CD14-positive monocyte (primary cell): ENCODE measurements around the gene IL1RAPL1. TPM values are rescaled to one million over a fixed set of nuclear protein-coding genes. Genes with fewer than 3 reads are reported as not detected.

Source experiments
- DNase-seq, 3 donors: peaks; one replicate each; pipeline ENCODE4 v3.0.0-alpha.2; 2011 to 2022
- H2AFZ ChIP-seq: 2 replicates; pipeline ENCODE4 v1.6.0; 2012; ENCODE audit warnings: mild to moderate bottlenecking, low read depth, low read length, inconsistent platforms; ENCODE audit not compliant: insufficient read depth, poor library complexity, severe bottlenecking
- H3K27ac ChIP-seq, 2 donors: 1 replicate in 1 of 2; 2 replicates in 1 of 2; pipeline ENCODE4 v1.5.1; 2012 to 2013; ENCODE audit warnings: low read length in 2 of 2, control low read depth in 1 of 2, inconsistent platforms in 1 of 2, low read depth in 1 of 2, mild to moderate bottlenecking in 1 of 2
- H3K27me3 ChIP-seq, 2 donors: one replicate each; pipeline versions ENCODE4 v1.6.0 to v1.6.1; 2011 to 2013; ENCODE audit warnings: low read length in 2 of 2; ENCODE audit not compliant: control insufficient read depth in 2 of 2, insufficient read depth in 2 of 2
- H3K36me3 ChIP-seq, 2 donors: replicated peaks in 1 of 2; 1 replicate in 1 of 2; 2 replicates in 1 of 2; pipeline versions ENCODE4 v1.5.1 to v1.6.1; 2012 to 2013; ENCODE audit warnings: low read length in 2 of 2, control low read depth in 1 of 2, inconsistent platforms in 1 of 2, mild to moderate bottlenecking in 1 of 2; ENCODE audit not compliant: insufficient read depth in 2 of 2, control insufficient read depth in 1 of 2
- H3K4me1 ChIP-seq, 2 donors: 1 replicate in 1 of 2; 2 replicates in 1 of 2; pipeline versions ENCODE4 v1.5.1 to v1.6.1; 2012 to 2013; ENCODE audit warnings: low read length in 2 of 2, control low read depth in 1 of 2, inconsistent platforms in 1 of 2, mild to moderate bottlenecking in 1 of 2, moderate library complexity in 1 of 2; ENCODE audit not compliant: insufficient read depth in 2 of 2, control insufficient read depth in 1 of 2
- H3K4me2 ChIP-seq: replicated peaks from 2 replicates; pipeline ENCODE3; 2012; ENCODE audit warnings: low read length, moderate library complexity, mild to moderate bottlenecking; ENCODE audit not compliant: poor library complexity, severe bottlenecking; ENCODE audit errors: extremely low read depth
- H3K4me3 ChIP-seq, 3 experiments: fragments of 200-600 bp in 1 of 3; sonication (generic) in 1 of 3; replicated peaks in 1 of 3; 1 replicate in 2 of 3; 2 replicates in 1 of 3; pipeline ENCODE4 v1.5.1; 2011 to 2013; ENCODE audit warnings: low read length in 3 of 3, mild to moderate bottlenecking in 3 of 3, control low read depth in 2 of 3, low read depth in 2 of 3, inconsistent platforms in 1 of 3, moderate library complexity in 1 of 3
- H3K79me2 ChIP-seq: 2 replicates; pipeline ENCODE4 v1.6.0; 2012; ENCODE audit warnings: mild to moderate bottlenecking, control low read depth, inconsistent platforms, low read length, moderate library complexity; ENCODE audit not compliant: insufficient read depth
- H3K9ac ChIP-seq: 2 replicates; pipeline ENCODE4 v1.6.0; 2017; ENCODE audit warnings: low read length, mild to moderate bottlenecking; ENCODE audit not compliant: insufficient read depth, poor library complexity, severe bottlenecking
- H3K9me3 ChIP-seq, 2 donors: replicated peaks in 1 of 2; 1 replicate in 1 of 2; 2 replicates in 1 of 2; pipeline versions ENCODE4 v1.5.1 to v1.6.1; 2012 to 2013; ENCODE audit warnings: low read length in 2 of 2, control low read depth in 1 of 2; ENCODE audit not compliant: control insufficient read depth in 1 of 2, insufficient read depth in 1 of 2
- H4K20me1 ChIP-seq: 2 replicates; pipeline ENCODE4 v1.6.0; 2012; ENCODE audit warnings: mild to moderate bottlenecking, low read length, control low read depth, moderate library complexity; ENCODE audit not compliant: insufficient read depth
- H3K27ac Mint-ChIP-seq, 7 donors: one replicate each; pipeline ENCODE4 v1.8.0; 2020; ENCODE audit warnings: mild to moderate bottlenecking in 7 of 7, mixed read lengths in 7 of 7, moderate library complexity in 6 of 7, inconsistent platforms in 2 of 7
- H3K27me3 Mint-ChIP-seq, 3 donors: one replicate each; pipeline ENCODE4 v1.8.0; 2021 to 2022; ENCODE audit warnings: low read depth in 3 of 3, mild to moderate bottlenecking in 3 of 3, mixed read lengths in 3 of 3, moderate library complexity in 3 of 3, inconsistent platforms in 1 of 3
- H3K36me3 Mint-ChIP-seq, 2 donors: one replicate each; pipeline ENCODE4 v1.8.0; 2020; ENCODE audit warnings: mixed read lengths in 2 of 2, inconsistent platforms in 1 of 2, mild to moderate bottlenecking in 1 of 2
- H3K4me1 Mint-ChIP-seq: one replicate; pipeline ENCODE4 v1.8.0; 2020; ENCODE audit warnings: mild to moderate bottlenecking, mixed read lengths
- H3K4me3 Mint-ChIP-seq, 2 donors: one replicate each; pipeline ENCODE4 v1.8.0; 2020; ENCODE audit warnings: mild to moderate bottlenecking in 2 of 2, mixed read lengths in 2 of 2, moderate library complexity in 1 of 2
- H3K9me3 Mint-ChIP-seq, 7 donors: one replicate each; pipeline ENCODE4 v1.8.0; 2020 to 2022; ENCODE audit warnings: mixed read lengths in 7 of 7, mild to moderate bottlenecking in 6 of 7, moderate library complexity in 6 of 7, inconsistent platforms in 2 of 7
- WGBS: methylation state at CpG from one replicate; pipeline ENCODE4 v1.1.5; 2013; ENCODE audit warnings: missing lambda C conversion rate; ENCODE audit not compliant: insufficient coverage; 5-methylcytosine and 5-hydroxymethylcytosine counted together
- intact Hi-C, 2 donors: fragments of 100-400 bp; cut with micrococcal nuclease; formaldehyde crosslinking; loops; one replicate each; pipeline versions ENCODE4 v1.15.0 to v1.15.1; 2023
- polyA plus RNA-seq, 3 donors: library from polyadenylated mRNA; depleted of rRNA in 1 of 3; unstranded in 2 of 3; stranded (reverse) in 1 of 3; fragments of 300-500 nt in 2 of 3; fragments of >200 nt in 1 of 3; fragmentation: Illumina TruSeq in 2 of 3; gene quantifications; 1 replicate in 2 of 3; 2 replicates in 1 of 3; pipeline ENCODE4 v1.2.3, GENCODE V29; 2012 to 2021
- TF ChIP-seq, protein P1 (sequence below): fragments of 200-600 bp; IDR thresholded peaks from one replicate; pipeline ENCODE4 v1.8.0; 2022; ENCODE audit warnings: antibody characterized with exemption, mild to moderate bottlenecking

Gene IL1RAPL1
- polyA plus RNA-seq, 3 donors = not detected

GRCh38 chrX:29432534-29432933 lies 845.3 kb downstream of the IL1RAPL1 start:
- Mint-ChIP-seq H3K27me3 (peaks cover 0 to 1% (median 0%) of the 10 kb centered on the region in 3 donors), H3K4me1 (no peaks in the 10 kb centered on the region), H3K36me3 (no peaks in the 10 kb centered on the region), H3K9me3 (peaks cover 0 to 4% (median 0%) of the 10 kb centered on the region in 7 donors), H3K27ac (no peak overlapping the region), H3K4me3 (no peak overlapping the region)
- intact Hi-C loops = no loop called here
- Histone ChIP-seq H4K20me1 (no peaks in the 10 kb centered on the region), H3K27ac (no peak overlapping the region), H3K4me2 (no peak overlapping the region), H3K9me3 (no peaks in the 10 kb centered on the region), H3K4me3 (no peak overlapping the region), H3K79me2 (no peaks in the 10 kb centered on the region), H3K9ac (no peak overlapping the region), H3K27me3 (no peaks in the 10 kb centered on the region), H3K36me3 (no peaks in the 10 kb centered on the region), H2AFZ (no peak overlapping the region), H3K4me1 (no peaks in the 10 kb centered on the region)
- DNase-seq = no peak
- TF ChIP-seq, protein P1, sequence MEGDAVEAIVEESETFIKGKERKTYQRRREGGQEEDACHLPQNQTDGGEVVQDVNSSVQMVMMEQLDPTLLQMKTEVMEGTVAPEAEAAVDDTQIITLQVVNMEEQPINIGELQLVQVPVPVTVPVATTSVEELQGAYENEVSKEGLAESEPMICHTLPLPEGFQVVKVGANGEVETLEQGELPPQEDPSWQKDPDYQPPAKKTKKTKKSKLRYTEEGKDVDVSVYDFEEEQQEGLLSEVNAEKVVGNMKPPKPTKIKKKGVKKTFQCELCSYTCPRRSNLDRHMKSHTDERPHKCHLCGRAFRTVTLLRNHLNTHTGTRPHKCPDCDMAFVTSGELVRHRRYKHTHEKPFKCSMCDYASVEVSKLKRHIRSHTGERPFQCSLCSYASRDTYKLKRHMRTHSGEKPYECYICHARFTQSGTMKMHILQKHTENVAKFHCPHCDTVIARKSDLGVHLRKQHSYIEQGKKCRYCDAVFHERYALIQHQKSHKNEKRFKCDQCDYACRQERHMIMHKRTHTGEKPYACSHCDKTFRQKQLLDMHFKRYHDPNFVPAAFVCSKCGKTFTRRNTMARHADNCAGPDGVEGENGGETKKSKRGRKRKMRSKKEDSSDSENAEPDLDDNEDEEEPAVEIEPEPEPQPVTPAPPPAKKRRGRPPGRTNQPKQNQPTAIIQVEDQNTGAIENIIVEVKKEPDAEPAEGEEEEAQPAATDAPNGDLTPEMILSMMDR = no peak

DNA sequence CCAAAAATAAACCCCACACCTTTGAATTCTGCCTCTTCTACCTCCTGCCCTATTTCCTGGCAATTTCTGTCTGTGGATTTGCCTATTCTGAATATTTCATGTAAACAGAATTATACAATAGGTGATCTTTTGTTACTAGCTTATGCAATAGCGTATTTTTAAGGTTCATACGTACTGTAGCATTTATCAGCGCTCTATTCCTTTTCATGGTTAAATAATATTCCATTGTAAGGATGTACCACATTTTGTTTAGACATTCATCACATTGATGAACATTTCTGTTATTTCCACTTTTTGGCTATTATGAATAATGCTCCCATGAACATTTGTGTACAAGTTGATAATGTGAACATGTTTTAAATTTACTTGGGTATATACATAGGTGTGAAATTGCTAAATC lies 847.7 kb downstream of the IL1RAPL1 start:
- H2AFZ ChIP-seq = no peak overlapping the region
- WGBS = no CpG with 5 or more reads among the region's 3 CpGs
- no peak for DNase-seq
- no peaks in the 10 kb centered on the region for H3K4me1 ChIP-seq
- H3K27ac ChIP-seq = no peak overlapping the region
- H3K27me3 ChIP-seq = no peaks in the 10 kb centered on the region
- H3K4me3 Mint-ChIP-seq = no peak overlapping the region
- no peaks in the 10 kb centered on the region for H3K36me3 Mint-ChIP-seq
- H3K9ac ChIP-seq = no peak overlapping the region
- H3K4me2 ChIP-seq = no peak overlapping the region
- H3K9me3 ChIP-seq = no peaks in the 10 kb centered on the region
- H3K79me2 ChIP-seq = no peaks in the 10 kb centered on the region
- no peak overlapping the region for H3K4me3 ChIP-seq
- no peak overlapping the region for H3K27ac Mint-ChIP-seq
- H4K20me1 ChIP-seq = no peaks in the 10 kb centered on the region
- H3K27me3 Mint-ChIP-seq = no peaks in the 10 kb centered on the region
- TF ChIP-seq, protein P1 = no peak
- H3K36me3 ChIP-seq = no peaks in the 10 kb centered on the region
- intact Hi-C loops = no loop called here
- H3K9me3 Mint-ChIP-seq = peaks cover 0 to 3% (median 0%) of the 10 kb centered on the region in 7 donors
- no peaks in the 10 kb centered on the region for H3K4me1 Mint-ChIP-seq
